Thyroid gland (tissue), 4 donors: Measurements from ENCODE around the gene TSPYL6.

Source experiments
- CTCF ChIP-seq, 6 experiments: fragments of 200-600 bp in 3 of 6; fragments of 450-650 bp in 3 of 6; sonication (generic) in 3 of 6; IDR thresholded peaks; one replicate each; pipeline ENCODE4 v1.5.1; 2016 to 2019; ENCODE audit warnings: antibody characterized with exemption in 6 of 6, mild to moderate bottlenecking in 2 of 6, inconsistent platforms in 1 of 6, moderate library complexity in 1 of 6
- POLR2A ChIP-seq, 2 donors: fragments of 450-650 bp; IDR thresholded peaks; one replicate each; pipeline ENCODE4 v1.6.1; 2017; ENCODE audit warnings: antibody characterized with exemption in 2 of 2, mild to moderate bottlenecking in 2 of 2, moderate library complexity in 1 of 2

GRCh38 chr2:54212456-54212855, 43.6 kb downstream of the TSPYL6 start:
- no peak for TF ChIP-seq POLR2A (IDR thresholded peaks at IDR 0.05)
- no peak for TF ChIP-seq CTCF (IDR thresholded peaks at IDR 0.05)
